ENCODE data around the gene KANK3.

The KANK3 gene

DNA sequence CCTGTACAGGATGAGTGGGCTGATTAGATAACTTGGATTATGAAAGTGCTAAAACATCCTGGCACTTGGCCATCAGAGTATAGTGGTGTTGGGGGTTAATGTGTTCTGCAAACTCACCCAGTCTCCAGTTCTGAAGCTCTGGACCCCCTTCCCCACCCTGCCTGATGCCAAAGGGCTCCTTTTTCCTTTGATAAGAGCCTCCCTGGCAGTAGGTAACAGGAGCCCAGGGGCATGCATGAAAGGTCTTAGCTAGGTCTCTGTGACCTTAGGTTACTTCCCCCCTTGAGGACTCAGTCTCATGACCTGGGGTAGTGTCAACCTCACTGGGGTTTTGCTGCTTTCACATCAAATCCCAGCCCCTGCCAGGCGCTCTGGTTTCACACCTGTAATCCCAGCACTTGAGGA, 19.3 kb downstream of the KANK3 start:
- H2BK15ac ChIP-seq (replicated peaks; ENCODE audit: low read depth): no peak overlapping the region
- peaks cover 26% of the 10 kb centered on the region for H3K79me2 ChIP-seq (ENCODE audit: control insufficient read depth, insufficient read depth, low read length)
- H3K79me1 ChIP-seq (ENCODE audit: low read length): peaks cover 12% of the 10 kb centered on the region
- no peak overlapping the region for H2BK120ac ChIP-seq (ENCODE audit: low read depth, low read length)
- H3K9ac ChIP-seq (ENCODE audit: low read length): no peak overlapping the region
- no peak overlapping the region for H3K4me3 ChIP-seq (ENCODE audit: low read length)
- H3K4ac ChIP-seq (ENCODE audit: low read depth, low read length): no peak overlapping the region
- peak overlapping the region; percentile 45 for H3K23ac ChIP-seq (ENCODE audit: low read length)
- no CpG with 5 or more reads among the region's 1 CpG for WGBS (ENCODE audit: extremely low coverage, insufficient coverage, low lambda C conversion rate)
- no peak overlapping the region for H2BK5ac ChIP-seq (ENCODE audit: low read length)
- H4K8ac ChIP-seq (ENCODE audit: low read depth, low read length): no peak overlapping the region
- no peak overlapping the region for H3K4me2 ChIP-seq (ENCODE audit: low read length)
- H3K56ac ChIP-seq (ENCODE audit: low read length): no peak overlapping the region
- H3K4me1 ChIP-seq (ENCODE audit: control insufficient read depth, low read depth, low read length): peaks cover 6% of the 10 kb centered on the region
- peaks cover 7% of the 10 kb centered on the region for H3K36me3 ChIP-seq (ENCODE audit: control insufficient read depth, insufficient read depth, low read length)
- DNase-seq: no peak
- no peak overlapping the region for H3K27ac ChIP-seq (ENCODE audit: low read depth, low read length)
- H3K27me3 ChIP-seq (ENCODE audit: insufficient read depth, low read length, poor library complexity): no peaks in the 10 kb centered on the region
- no peak overlapping the region for H3K18ac ChIP-seq (ENCODE audit: low read length)
- H4K5ac ChIP-seq (ENCODE audit: low read length): no peak overlapping the region
- H2AK5ac ChIP-seq (ENCODE audit: low read length): no peak overlapping the region

DNA sequence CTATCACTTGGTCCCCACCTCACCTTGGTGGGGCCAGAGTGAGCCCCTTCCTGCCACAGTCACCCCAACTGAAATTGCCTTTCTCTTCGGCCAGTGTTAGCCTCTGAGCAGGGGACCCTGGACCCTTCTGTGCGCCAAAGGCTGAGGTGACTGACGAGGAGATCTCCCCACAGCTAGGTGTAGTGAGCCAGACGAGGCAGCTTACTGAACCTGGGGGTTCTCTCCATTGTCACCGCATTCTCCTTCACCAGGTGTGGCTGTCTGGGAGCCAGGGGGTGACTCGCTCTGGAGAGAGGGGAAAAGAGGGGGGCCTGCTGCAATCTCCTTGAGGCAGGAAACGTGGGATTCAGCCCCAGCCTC, 20.4 kb downstream of the KANK3 start:
- Histone ChIP-seq H3K36me3 (ENCODE audit: control insufficient read depth, insufficient read depth, low read length) (peaks cover 7% of the 10 kb centered on the region), H3K79me2 (ENCODE audit: control insufficient read depth, insufficient read depth, low read length) (peaks cover 26% of the 10 kb centered on the region), H3K9ac (ENCODE audit: low read length) (peak overlapping the region; percentile 87), H3K27ac (ENCODE audit: low read depth, low read length) (no peak overlapping the region), H3K18ac (ENCODE audit: low read length) (no peak overlapping the region), H3K4me1 (ENCODE audit: control insufficient read depth, low read depth, low read length) (peaks cover 6% of the 10 kb centered on the region), H4K5ac (ENCODE audit: low read length) (no peak overlapping the region), H3K4me2 (ENCODE audit: low read length) (peak overlapping the region; percentile 74), H3K27me3 (ENCODE audit: insufficient read depth, low read length, poor library complexity) (no peaks in the 10 kb centered on the region), H2BK15ac (replicated peaks; ENCODE audit: low read depth) (no peak overlapping the region), H2AK5ac (ENCODE audit: low read length) (no peak overlapping the region), H3K56ac (ENCODE audit: low read length) (peak overlapping the region; percentile 86), H3K4ac (ENCODE audit: low read depth, low read length) (no peak overlapping the region), H3K4me3 (ENCODE audit: low read length) (peak overlapping the region; percentile 71), H4K8ac (ENCODE audit: low read depth, low read length) (no peak overlapping the region), H2BK120ac (ENCODE audit: low read depth, low read length) (no peak overlapping the region), H3K23ac (ENCODE audit: low read length) (no peak overlapping the region), H3K79me1 (ENCODE audit: low read length) (peaks cover 12% of the 10 kb centered on the region), H2BK5ac (ENCODE audit: low read length) (no peak overlapping the region)
- WGBS (ENCODE audit: extremely low coverage, insufficient coverage, low lambda C conversion rate): no CpG with 5 or more reads among the region's 7 CpGs
- DNase-seq: no peak

DNA sequence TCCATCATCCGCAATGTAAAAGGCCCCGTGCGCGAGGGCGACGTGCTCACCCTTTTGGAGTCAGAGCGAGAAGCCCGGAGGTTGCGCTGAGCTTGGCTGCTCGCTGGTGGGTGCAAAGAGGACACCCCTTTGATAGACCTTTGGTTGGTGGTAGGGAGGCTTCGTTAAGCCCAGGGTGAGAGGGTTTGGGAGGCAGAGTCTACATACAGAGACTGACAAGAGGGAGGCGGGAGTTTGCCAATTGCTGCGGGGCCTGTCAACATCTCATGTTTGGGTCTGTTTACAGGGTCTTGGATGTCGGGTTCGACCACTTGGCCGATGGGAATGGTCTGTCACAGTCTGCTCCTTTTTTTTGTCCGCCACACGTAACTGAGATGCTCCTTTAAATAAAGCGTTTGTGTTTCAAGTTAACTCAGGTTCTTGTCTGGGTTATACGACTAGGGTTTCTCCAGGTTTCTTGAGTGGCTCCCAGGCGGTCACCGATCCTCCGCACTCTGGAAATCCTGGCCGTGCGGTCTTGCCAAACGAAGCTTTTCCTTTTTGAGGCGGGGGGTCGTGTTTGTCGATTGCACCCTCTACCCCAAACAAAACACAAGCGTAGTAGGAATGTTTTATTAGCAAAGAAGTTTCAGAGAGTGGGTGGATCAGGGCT, 20.9 kb downstream of the KANK3 start:
- Histone ChIP-seq H3K18ac (ENCODE audit: low read length) (no peak overlapping the region), H3K27ac (ENCODE audit: low read depth, low read length) (no peak overlapping the region), H2AK5ac (ENCODE audit: low read length) (no peak overlapping the region), H3K79me2 (ENCODE audit: control insufficient read depth, insufficient read depth, low read length) (peaks cover 26% of the 10 kb centered on the region), H3K9ac (ENCODE audit: low read length) (peak overlapping the region; percentile 87), H3K4ac (ENCODE audit: low read depth, low read length) (no peak overlapping the region), H3K4me1 (ENCODE audit: control insufficient read depth, low read depth, low read length) (peaks cover 6% of the 10 kb centered on the region), H3K23ac (ENCODE audit: low read length) (peak overlapping the region; percentile 3), H2BK120ac (ENCODE audit: low read depth, low read length) (no peak overlapping the region), H3K79me1 (ENCODE audit: low read length) (peaks cover 12% of the 10 kb centered on the region), H2BK15ac (replicated peaks; ENCODE audit: low read depth) (no peak overlapping the region), H4K5ac (ENCODE audit: low read length) (no peak overlapping the region), H4K8ac (ENCODE audit: low read depth, low read length) (no peak overlapping the region), H3K4me3 (ENCODE audit: low read length) (peak overlapping the region; percentile 71), H3K27me3 (ENCODE audit: insufficient read depth, low read length, poor library complexity) (no peaks in the 10 kb centered on the region), H3K4me2 (ENCODE audit: low read length) (peak overlapping the region; percentile 74), H3K36me3 (ENCODE audit: control insufficient read depth, insufficient read depth, low read length) (peaks cover 7% of the 10 kb centered on the region), H3K56ac (ENCODE audit: low read length) (peak overlapping the region; percentile 86), H2BK5ac (ENCODE audit: low read length) (no peak overlapping the region)
- DNase-seq: no peak
- no CpG with 5 or more reads among the region's 30 CpGs for WGBS (ENCODE audit: extremely low coverage, insufficient coverage, low lambda C conversion rate)

DNA sequence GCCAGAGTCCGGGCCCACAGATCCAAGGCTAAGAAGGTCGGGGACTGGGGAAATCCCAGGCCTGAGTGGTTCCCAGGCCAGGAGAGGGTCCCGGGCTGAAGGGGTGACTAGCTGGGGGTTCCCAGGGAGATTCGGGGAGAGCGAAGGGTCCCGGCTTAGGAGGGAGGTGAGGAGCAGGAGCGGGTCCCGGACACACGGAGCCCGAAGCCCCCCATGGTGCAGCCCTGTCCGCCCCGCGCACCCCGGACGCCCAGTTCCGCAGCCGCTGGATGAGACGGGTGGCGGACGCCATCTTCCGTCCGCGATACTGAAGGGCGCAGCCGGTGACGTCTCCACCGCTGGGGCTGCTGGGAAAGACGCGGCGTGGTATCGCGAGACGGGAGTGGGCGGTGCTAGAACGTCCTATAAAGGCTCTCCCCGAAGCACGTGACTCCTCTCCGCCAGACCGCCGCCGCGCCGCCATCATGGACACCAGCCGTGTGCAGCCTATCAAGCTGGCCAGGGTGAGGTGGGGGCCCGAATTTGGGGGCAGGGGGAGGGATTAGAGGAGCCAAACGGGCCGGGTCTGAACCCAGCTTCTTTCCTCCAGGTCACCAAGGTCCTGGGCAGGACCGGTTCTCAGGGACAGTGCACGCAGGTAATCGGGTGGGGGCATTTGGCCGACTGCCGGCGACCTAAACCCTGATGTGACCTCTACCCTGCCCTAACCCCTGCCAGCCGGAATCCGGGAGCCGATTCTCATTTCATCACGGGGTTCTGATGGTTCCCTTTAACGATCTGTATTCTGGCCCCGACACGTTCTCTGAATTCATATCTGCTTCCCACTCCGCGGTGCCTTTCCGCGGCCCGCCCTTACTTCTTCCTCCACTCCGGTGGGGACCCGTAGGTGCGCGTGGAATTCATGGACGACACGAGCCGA, 21.7 kb downstream of the KANK3 start, which contains the start of the genes NDUFA7 and RPS28:
Gene NDUFA7 (minus strand): TSS at position 309 of the 919 bp plus-strand sequence. CDS start 17 bp downstream, at position 292.
Gene RPS28 (plus strand): TSS at position 430 of the 919 bp plus-strand sequence. CDS start 35 bp downstream, at position 465.
- peak within 1 kb of the TSS; percentile 90 for H4K5ac ChIP-seq (ENCODE audit: low read length)
- peaks cover 12% of the 10 kb centered on the region for H3K79me1 ChIP-seq (ENCODE audit: low read length)
- no peak within 1 kb of the TSS for H4K8ac ChIP-seq (ENCODE audit: low read depth, low read length)
- peak within 1 kb of the TSS; percentile 95 for H3K4me2 ChIP-seq (ENCODE audit: low read length)
- H2BK15ac ChIP-seq (replicated peaks; ENCODE audit: low read depth): no peak within 1 kb of the TSS
- H3K27me3 ChIP-seq (ENCODE audit: insufficient read depth, low read length, poor library complexity): no peaks in the 10 kb centered on the region
- peak; percentile 97 for DNase-seq
- H3K18ac ChIP-seq (ENCODE audit: low read length): peak within 1 kb of the TSS; percentile 53
- H3K23ac ChIP-seq (ENCODE audit: low read length): peak within 1 kb of the TSS; percentile 3
- H2BK120ac ChIP-seq (ENCODE audit: low read depth, low read length): no peak within 1 kb of the TSS
- H3K79me2 ChIP-seq (ENCODE audit: control insufficient read depth, insufficient read depth, low read length): peaks cover 26% of the 10 kb centered on the region
- H3K4ac ChIP-seq (ENCODE audit: low read depth, low read length): peak within 1 kb of the TSS; percentile 66
- no CpG with 5 or more reads among the region's 72 CpGs for WGBS (ENCODE audit: extremely low coverage, insufficient coverage, low lambda C conversion rate)
- H2AK5ac ChIP-seq (ENCODE audit: low read length): peak within 1 kb of the TSS; percentile 52
- peak within 1 kb of the TSS; percentile 96 for H3K56ac ChIP-seq (ENCODE audit: low read length)
- peak within 1 kb of the TSS; percentile 33 for H3K27ac ChIP-seq (ENCODE audit: low read depth, low read length)
- H3K9ac ChIP-seq (ENCODE audit: low read length): peak within 1 kb of the TSS; percentile 91
- H3K4me1 ChIP-seq (ENCODE audit: control insufficient read depth, low read depth, low read length): peaks cover 11% of the 10 kb centered on the region
- H3K36me3 ChIP-seq (ENCODE audit: control insufficient read depth, insufficient read depth, low read length): peaks cover 7% of the 10 kb centered on the region
- H3K4me3 ChIP-seq (ENCODE audit: low read length): peak within 1 kb of the TSS; percentile 75
- H2BK5ac ChIP-seq (ENCODE audit: low read length): peak within 1 kb of the TSS; percentile 57

DNA sequence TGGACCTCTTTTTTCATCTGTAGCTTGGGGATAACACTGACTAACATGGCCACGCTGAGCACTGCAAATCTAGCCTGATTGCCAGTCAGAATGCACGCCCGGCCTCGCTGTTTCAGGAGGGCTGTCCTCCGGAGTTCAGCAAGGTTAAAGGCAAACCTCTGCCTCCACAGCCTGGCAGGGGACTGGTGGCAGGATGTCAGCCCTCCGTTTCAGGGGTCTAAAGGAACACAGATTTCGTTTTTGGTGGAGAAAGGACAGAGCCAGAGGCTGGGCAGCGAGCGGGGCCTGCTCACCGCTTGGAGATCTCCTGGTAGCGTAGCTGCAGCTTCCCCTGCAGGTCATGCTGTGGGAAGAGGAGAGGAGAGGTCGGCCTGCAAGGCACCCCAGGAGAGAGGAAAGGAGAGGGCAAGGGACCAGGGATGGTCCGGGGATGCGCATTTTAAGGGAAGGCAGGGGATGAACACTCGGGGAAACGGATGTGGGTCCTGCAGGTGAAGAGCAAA, 22.4 kb downstream of the KANK3 start:
- H3K79me2 ChIP-seq (ENCODE audit: control insufficient read depth, insufficient read depth, low read length): peaks cover 26% of the 10 kb centered on the region
- H2BK15ac ChIP-seq (replicated peaks; ENCODE audit: low read depth): no peak overlapping the region
- H3K4me1 ChIP-seq (ENCODE audit: control insufficient read depth, low read depth, low read length): peaks cover 12% of the 10 kb centered on the region
- H3K18ac ChIP-seq (ENCODE audit: low read length): peak overlapping the region; percentile 29
- peak overlapping the region; percentile 26 for H3K4ac ChIP-seq (ENCODE audit: low read depth, low read length)
- no CpG with 5 or more reads among the region's 16 CpGs for WGBS (ENCODE audit: extremely low coverage, insufficient coverage, low lambda C conversion rate)
- peak overlapping the region; percentile 90 for H4K5ac ChIP-seq (ENCODE audit: low read length)
- H3K4me3 ChIP-seq (ENCODE audit: low read length): peak overlapping the region; percentile 75
- no peak overlapping the region for H4K8ac ChIP-seq (ENCODE audit: low read depth, low read length)
- H3K56ac ChIP-seq (ENCODE audit: low read length): peak overlapping the region; percentile 96
- peaks cover 7% of the 10 kb centered on the region for H3K36me3 ChIP-seq (ENCODE audit: control insufficient read depth, insufficient read depth, low read length)
- peak; percentile 61 for DNase-seq
- no peak overlapping the region for H2BK120ac ChIP-seq (ENCODE audit: low read depth, low read length)
- H3K27me3 ChIP-seq (ENCODE audit: insufficient read depth, low read length, poor library complexity): no peaks in the 10 kb centered on the region
- H3K4me2 ChIP-seq (ENCODE audit: low read length): peak overlapping the region; percentile 95
- H2AK5ac ChIP-seq (ENCODE audit: low read length): peak overlapping the region; percentile 52
- H3K79me1 ChIP-seq (ENCODE audit: low read length): peaks cover 12% of the 10 kb centered on the region
- H2BK5ac ChIP-seq (ENCODE audit: low read length): peak overlapping the region; percentile 57
- no peak overlapping the region for H3K23ac ChIP-seq (ENCODE audit: low read length)
- peak overlapping the region; percentile 91 for H3K9ac ChIP-seq (ENCODE audit: low read length)
- H3K27ac ChIP-seq (ENCODE audit: low read depth, low read length): peak overlapping the region; percentile 33

Measured in mesendoderm (in vitro differentiated cells).